GM19193 (cell line): Measurements from ENCODE around the gene PTK7.

ENCODE experiments used
- POLR2A ChIP-seq: IDR thresholded peaks from 4 replicates; pipeline ENCODE4 v1.6.1; 2011; ENCODE audit not compliant: insufficient read depth, insufficient read length; ENCODE audit errors: extremely low read depth

The PTK7 gene

DNA sequence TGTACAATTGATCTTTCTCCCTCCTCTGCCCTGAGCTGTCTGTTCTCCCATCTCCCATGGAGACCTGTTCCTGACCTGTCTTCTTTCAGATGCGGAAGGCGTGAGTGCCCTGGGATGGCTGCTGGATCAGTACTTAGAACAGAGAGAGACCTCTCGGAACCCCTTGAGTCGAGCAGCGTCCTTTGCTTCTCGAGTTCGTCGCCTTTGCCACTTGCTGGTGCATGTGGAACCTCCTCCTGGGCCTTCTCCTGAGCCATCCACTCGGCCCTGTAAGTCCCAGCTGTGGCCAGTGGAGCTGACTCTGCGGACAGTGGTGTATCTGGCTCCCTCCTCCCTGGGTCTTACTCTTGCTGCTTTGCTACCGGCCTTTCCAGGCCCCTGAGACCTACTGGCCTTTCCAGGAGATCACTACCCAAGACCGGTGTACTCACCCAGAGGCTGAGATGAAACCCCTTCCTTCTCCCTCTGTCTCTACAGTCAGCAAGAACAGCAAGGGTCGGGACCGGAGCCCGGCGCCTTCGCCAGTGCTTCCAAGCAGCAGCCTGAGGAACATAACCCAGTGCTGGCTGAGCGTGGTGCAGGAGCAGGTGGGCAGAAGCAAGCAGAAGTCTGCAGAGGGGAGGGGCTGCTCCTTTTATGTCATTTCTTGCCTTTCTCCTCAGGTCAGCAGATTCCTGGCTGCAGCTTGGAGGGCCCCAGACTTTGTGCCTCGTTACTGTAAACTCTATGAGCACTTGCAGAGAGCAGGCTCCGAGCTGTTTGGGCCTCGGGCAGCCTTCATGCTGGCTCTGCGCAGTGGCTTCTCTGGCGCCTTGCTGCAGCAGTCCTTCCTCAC lies 128.4 kb downstream of the PTK7 start:
- TF ChIP-seq POLR2A = no peak

DNA sequence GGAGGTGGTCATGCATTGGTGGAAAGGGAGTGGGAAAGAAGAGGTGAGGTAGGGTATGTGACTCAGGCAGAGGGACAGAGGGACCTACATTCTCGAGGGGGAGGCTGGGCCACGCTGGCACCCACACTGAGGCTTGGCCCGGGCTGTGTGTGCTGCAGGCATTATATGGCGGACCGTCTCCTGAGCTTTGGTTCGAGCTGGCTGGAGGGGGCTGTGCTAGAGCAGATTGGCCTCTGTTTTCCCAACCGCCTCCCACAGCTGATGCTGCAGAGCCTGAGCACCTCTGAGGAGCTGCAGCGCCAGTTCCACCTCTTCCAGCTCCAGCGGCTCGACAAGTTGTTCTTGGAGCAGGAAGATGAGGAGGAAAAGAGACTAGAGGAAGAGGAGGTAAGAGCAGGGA lies 129.7 kb downstream of the PTK7 start:
- TF ChIP-seq POLR2A = no peak

DNA sequence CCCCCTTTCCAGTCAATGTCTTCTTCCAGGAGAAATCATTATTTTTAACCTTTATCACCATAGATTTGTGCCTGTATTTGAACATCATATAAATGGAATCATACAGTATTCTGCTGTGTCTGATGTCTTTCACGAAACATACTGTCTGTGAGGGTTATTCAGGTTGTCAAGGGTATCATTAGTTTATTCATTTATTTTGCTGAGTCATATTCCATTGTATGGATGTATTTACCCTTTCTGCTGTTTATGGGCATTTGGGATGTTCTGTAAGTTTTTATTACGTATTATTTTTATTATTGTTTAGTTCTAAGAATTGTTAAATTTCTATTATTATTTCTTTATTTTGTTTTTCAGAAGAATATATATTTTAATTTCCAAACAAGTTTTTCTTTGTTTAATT lies 131.2 kb downstream of the PTK7 start:
- TF ChIP-seq POLR2A = no peak
